ENCODE measurements around the gene UNC13D. TPM values are rescaled to one million over a fixed set of nuclear protein-coding genes. Genes with fewer than 3 reads are reported as not detected.

The UNC13D gene
- total RNA-seq, 1 experiment from 2014 or later = 9.0 TPM

- peaks cover 26% of the 10 kb centered on the region for H3K4me1 Mint-ChIP-seq (ENCODE audit: low read depth, unreplicated experiment)
- Histone ChIP-seq H3K27me3 (replicated peaks; ENCODE audit: control insufficient read depth, insufficient read depth, low read length) (no peaks in the 10 kb centered on the region), H3K4me1 (peaks cover 41% of the 10 kb centered on the region), H3K36me3 (ENCODE audit: control insufficient read depth, insufficient read depth, low read length) (peaks cover 8% of the 10 kb centered on the region), H3K9me3 (no peaks in the 10 kb centered on the region), H3K4me3 (ENCODE audit: low read depth, low read length) (no peak overlapping the region)
- H3K27me3 Mint-ChIP-seq (ENCODE audit: insufficient read depth, unreplicated experiment) = no peaks in the 10 kb centered on the region
- H3K4me3 Mint-ChIP-seq (ENCODE audit: unreplicated experiment) = no peak overlapping the region
- POLR2A ChIA-PET = interaction anchor here (0.5 to 3.7 kb wide), 3 partner anchors 8 to 77 kb away, joined by 4 to 30 read pairs (median 15); partner anchors contain the start of gene WBP2
- CTCF ChIA-PET = interaction anchor here (0.5 to 2.8 kb wide), 6 partner anchors 9 to 577 kb away, joined by 3 to 34 read pairs (median 4); partner anchors contain the start of gene WBP2
- peaks cover 36% of the 10 kb centered on the region for H3K36me3 Mint-ChIP-seq (ENCODE audit: insufficient read depth, unreplicated experiment)
- BruUV-seq (replicated peaks) = no TSS peak
- no peak for DNase-seq
- intact Hi-C loops (cut with micrococcal nuclease; ENCODE audit: unreplicated experiment) = loop anchor here (1.0 kb wide), 1 partner anchor 8 kb away; the partner anchor contains the start of gene WBP2
- peak overlapping the region; percentile 93 for H3K27ac Mint-ChIP-seq (ENCODE audit: unreplicated experiment)
- H3K9me3 Mint-ChIP-seq (ENCODE audit: unreplicated experiment) = no peaks in the 10 kb centered on the region
- TF ChIP-seq CTCF (IDR thresholded peaks at IDR 0.05; ENCODE audit: insufficient read depth in 1 of 2, low read depth in 1 of 2, low read length in 1 of 2, severe bottlenecking in 1 of 2, unreplicated experiment in 1 of 2) = no peak
Observed at GRCh38 chr17:75846692-75847613, 2.7 kb upstream of the UNC13D start.

DNA sequence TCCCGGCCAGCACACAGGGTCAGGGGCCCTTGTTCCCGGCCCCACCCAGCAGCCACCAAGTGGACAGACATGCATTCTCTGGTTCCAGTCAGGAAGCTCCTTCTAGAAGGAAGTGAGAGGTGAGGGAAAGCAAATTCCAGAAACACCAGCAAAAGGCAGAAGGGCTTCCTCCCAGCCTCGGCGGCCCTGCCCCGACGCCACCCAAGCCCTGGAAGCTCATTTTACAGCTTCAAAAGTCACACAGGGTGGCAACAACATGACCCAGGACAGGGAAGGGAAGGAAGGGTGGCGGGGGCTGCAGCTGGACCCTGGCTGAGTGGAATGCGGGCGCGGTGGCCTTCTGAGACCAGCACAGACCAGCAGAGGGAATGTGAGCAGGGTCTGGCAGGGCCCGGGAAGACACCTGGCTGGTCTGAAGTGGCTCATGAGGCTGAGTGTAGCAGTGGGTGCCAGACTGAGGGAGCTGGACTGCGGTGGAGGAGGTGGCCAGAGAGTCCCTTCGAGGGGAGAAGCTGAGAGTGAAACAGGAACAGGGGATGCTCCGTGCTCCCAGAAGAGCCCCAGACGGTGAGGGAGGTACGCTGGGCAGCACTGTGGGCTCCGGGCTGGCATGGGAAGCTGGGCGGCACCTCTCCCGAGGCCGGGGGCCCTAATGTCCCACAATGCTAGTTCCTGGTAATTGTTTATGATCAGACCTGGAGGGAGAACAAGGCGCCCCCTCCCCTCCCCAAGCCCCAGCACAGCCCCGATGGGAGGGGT lies 1.9 kb upstream of the UNC13D start:
- ChIA-PET CTCF (interaction anchor here (0.5 to 2.8 kb wide), 8 partner anchors 9 to 135 kb away, joined by 3 to 34 read pairs (median 4); partner anchors contain the start of gene WBP2), POLR2A (interaction anchor here (0.5 to 3.7 kb wide), 3 partner anchors 9 to 77 kb away, joined by 4 to 30 read pairs (median 15); partner anchors contain the start of gene WBP2)
- Histone ChIP-seq H3K4me1 (peaks cover 41% of the 10 kb centered on the region), H3K9me3 (no peaks in the 10 kb centered on the region), H3K36me3 (ENCODE audit: control insufficient read depth, insufficient read depth, low read length) (peaks cover 8% of the 10 kb centered on the region), H3K27me3 (replicated peaks; ENCODE audit: control insufficient read depth, insufficient read depth, low read length) (no peaks in the 10 kb centered on the region), H3K4me3 (ENCODE audit: low read depth, low read length) (no peak overlapping the region)
- TF ChIP-seq CTCF (IDR thresholded peaks at IDR 0.05; ENCODE audit: insufficient read depth in 1 of 2, low read depth in 1 of 2, low read length in 1 of 2, severe bottlenecking in 1 of 2, unreplicated experiment in 1 of 2) = peak in 1 of 2 experiments; percentile 23
- peaks cover 36% of the 10 kb centered on the region for H3K36me3 Mint-ChIP-seq (ENCODE audit: insufficient read depth, unreplicated experiment)
- intact Hi-C loops (cut with micrococcal nuclease; ENCODE audit: unreplicated experiment) = loop anchor here (1.0 kb wide), 1 partner anchor 9 kb away; the partner anchor contains the start of gene WBP2
- DNase-seq = peak; percentile 60 to 75
- BruUV-seq (replicated peaks) = TSS peak; percentile 70
- H3K4me1 Mint-ChIP-seq (ENCODE audit: low read depth, unreplicated experiment) = peaks cover 26% of the 10 kb centered on the region
- peak overlapping the region; percentile 93 for H3K27ac Mint-ChIP-seq (ENCODE audit: unreplicated experiment)
- H3K27me3 Mint-ChIP-seq (ENCODE audit: insufficient read depth, unreplicated experiment) = no peaks in the 10 kb centered on the region
- H3K9me3 Mint-ChIP-seq (ENCODE audit: unreplicated experiment) = no peaks in the 10 kb centered on the region
- H3K4me3 Mint-ChIP-seq (ENCODE audit: unreplicated experiment) = peak overlapping the region; percentile 54
